PFSK-1 (cell line): ENCODE measurements around the gene GLDN.

ENCODE experiments used
- FOXP2 ChIP-seq: optimal IDR thresholded peaks from 2 replicates; pipeline ENCODE3; 2011; ENCODE audit warnings: borderline replicate concordance, control low read depth, inconsistent platforms; ENCODE audit not compliant: insufficient read depth; ENCODE audit errors: extremely low read length, extremely low read depth
- POLR2AphosphoS5 ChIP-seq: IDR thresholded peaks from 2 replicates; pipeline ENCODE4 v1.6.1; 2012; ENCODE audit warnings: low read depth, mild to moderate bottlenecking, control low read depth, low read length, moderate library complexity
- REST ChIP-seq, 2 experiments: IDR thresholded peaks; 2 replicates each; pipeline versions ENCODE4 v1.6.1 to v1.8.0; 2011 to 2012; ENCODE audit warnings: low read depth in 2 of 2, low read length in 2 of 2, control low read depth in 1 of 2, inconsistent platforms in 1 of 2, mild to moderate bottlenecking in 1 of 2, moderate library complexity in 1 of 2; ENCODE audit not compliant: insufficient read depth in 1 of 2
- SIN3A ChIP-seq: IDR thresholded peaks from 2 replicates; pipeline ENCODE4 v1.6.1; 2012; ENCODE audit warnings: mild to moderate bottlenecking, low read length, moderate library complexity, borderline replicate concordance; ENCODE audit not compliant: insufficient read depth
- TAF1 ChIP-seq: IDR thresholded peaks from 2 replicates; pipeline ENCODE4 v1.6.1; 2012; ENCODE audit warnings: low read length, control low read depth, borderline replicate concordance; ENCODE audit not compliant: insufficient read depth

The GLDN gene

GRCh38 chr15:51334011-51334451 is 7.4 kb upstream of the GLDN start:
- TF ChIP-seq POLR2AphosphoS5 (no peak), TAF1 (no peak), FOXP2 (no peak), SIN3A (no peak), REST (IDR thresholded peaks at IDR 0.05; ENCODE audit: insufficient read depth in 1 of 2, low read depth in 2 of 2, low read length in 2 of 2) (no peak)

- TF ChIP-seq SIN3A = no peak
- no peak for TF ChIP-seq POLR2AphosphoS5
Observed at GRCh38 chr15:51335087-51335486, 6.4 kb upstream of the GLDN start.

GRCh38 chr15:51335538-51336410 is 5.7 kb upstream of the GLDN start:
- TF ChIP-seq TAF1 (no peak), FOXP2 (no peak), SIN3A (no peak), POLR2AphosphoS5 (no peak), REST (IDR thresholded peaks at IDR 0.05; ENCODE audit: insufficient read depth in 1 of 2, low read depth in 2 of 2, low read length in 2 of 2) (no peak)

GRCh38 chr15:51338496-51338895 is 3.0 kb upstream of the GLDN start, which contains the start of gene CYP19A1:
Gene CYP19A1 (minus strand): TSS chr15:51338596. CDS start chr15:51242912, 95,684 bp downstream.
- TF ChIP-seq POLR2AphosphoS5 (no peak), REST (IDR thresholded peaks at IDR 0.05; ENCODE audit: insufficient read depth in 1 of 2, low read depth in 2 of 2, low read length in 2 of 2) (no peak), FOXP2 (no peak), TAF1 (no peak), SIN3A (no peak)

- no peak for TF ChIP-seq FOXP2
- TF ChIP-seq REST (IDR thresholded peaks at IDR 0.05; ENCODE audit: insufficient read depth in 1 of 2, low read depth in 2 of 2, low read length in 2 of 2) = no peak
- TF ChIP-seq SIN3A = no peak
- TF ChIP-seq POLR2AphosphoS5 = no peak
- no peak for TF ChIP-seq TAF1
Observed at GRCh38 chr15:51342227-51342999, 958 bp downstream of the GLDN start.
